Hepatocyte (in vitro differentiated cells): ENCODE measurements around the gene INPP5D. TPM values are rescaled to one million over a fixed set of nuclear protein-coding genes. Genes with fewer than 3 reads are reported as not detected.

Experiments
- DNase-seq: peaks from one replicate; pipeline ENCODE4 v3.0.0-alpha.2; 2016; ENCODE audit warnings: low spot score
- H2AFZ ChIP-seq: fragments of 200-600 bp; sonication (generic); 2 replicates; pipeline ENCODE4 v1.6.0; 2016; ENCODE audit warnings: antibody characterized with exemption, mild to moderate bottlenecking
- H3K27ac ChIP-seq: fragments of 200-600 bp; sonication (generic); 2 replicates; pipeline ENCODE4 v1.5.1; 2016; ENCODE audit warnings: mild to moderate bottlenecking
- H3K27me3 ChIP-seq: fragments of 200-600 bp; sonication (generic); 2 replicates; pipeline ENCODE4 v1.6.1; 2016
- H3K36me3 ChIP-seq: fragments of 200-600 bp; sonication (generic); replicated peaks from 2 replicates; pipeline ENCODE4 v1.5.1; 2016; ENCODE audit warnings: low read depth; ENCODE audit not compliant: insufficient read depth
- H3K4me1 ChIP-seq: fragments of 200-600 bp; sonication (generic); 2 replicates; pipeline ENCODE4 v1.5.1; 2016; ENCODE audit warnings: mild to moderate bottlenecking, moderate library complexity; ENCODE audit not compliant: insufficient read depth
- H3K4me2 ChIP-seq: fragments of 200-600 bp; sonication (generic); 2 replicates; pipeline ENCODE4 v1.6.0; 2016
- H3K4me3 ChIP-seq: fragments of 200-600 bp; sonication (generic); 2 replicates; pipeline ENCODE4 v1.5.1; 2016; ENCODE audit warnings: mild to moderate bottlenecking
- H3K79me2 ChIP-seq: fragments of 200-600 bp; sonication (generic); 2 replicates; pipeline ENCODE4 v1.6.0; 2017; ENCODE audit warnings: mild to moderate bottlenecking
- H3K9me2 ChIP-seq: fragments of 200-600 bp; sonication (generic); replicated peaks from 2 replicates; pipeline ENCODE4 v1.6.0; 2017; ENCODE audit warnings: mild to moderate bottlenecking; ENCODE audit not compliant: insufficient read depth
- H3K9me3 ChIP-seq: fragments of 200-600 bp; sonication (generic); 2 replicates; pipeline ENCODE4 v1.5.1; 2016; ENCODE audit warnings: low read depth, mild to moderate bottlenecking
- H4K20me1 ChIP-seq: fragments of 200-600 bp; sonication (generic); 2 replicates; pipeline ENCODE4 v1.6.0; 2016; ENCODE audit warnings: mild to moderate bottlenecking; ENCODE audit not compliant: insufficient read depth, poor library complexity, severe bottlenecking
- CTCF ChIP-seq: fragments of 200-600 bp; sonication (generic); IDR thresholded peaks from 2 replicates; pipeline ENCODE4 v1.5.1; 2016; ENCODE audit warnings: antibody characterized with exemption, mild to moderate bottlenecking; ENCODE audit not compliant: poor library complexity
- EZH2 ChIP-seq: fragments of 200-600 bp; sonication (generic); IDR thresholded peaks from 2 replicates; pipeline ENCODE4 v1.6.1; 2016; ENCODE audit warnings: antibody characterized with exemption, mild to moderate bottlenecking, borderline replicate concordance
- EZH2phosphoT487 ChIP-seq: fragments of 200-600 bp; sonication (generic); IDR thresholded peaks from one replicate; pipeline ENCODE4 v1.6.1; 2018; ENCODE audit warnings: antibody characterized with exemption, mild to moderate bottlenecking, low read depth, moderate library complexity; ENCODE audit not compliant: unreplicated experiment, severe bottlenecking
- WGBS: methylation state at CpG from one replicate; pipeline ENCODE4 v1.1.6; 2016; ENCODE audit warnings: low lambda C conversion rate; ENCODE audit errors: missing lambda C conversion rate; 5-methylcytosine and 5-hydroxymethylcytosine counted together
- polyA plus RNA-seq: library from polyadenylated mRNA; unstranded; fragments of >200 nt; fragmentation: Nextera tagmentation; extraction: Ambion mirVana; gene quantifications from 2 replicates; pipeline ENCODE4 v1.2.1, GENCODE V29; 2016
- total RNA-seq: library from RNA; depleted of rRNA; stranded (reverse); fragments of >200 nt; gene quantifications from 2 replicates; pipeline ENCODE4 v1.2.3, GENCODE V29; 2014

INPP5D gene
- total RNA-seq (2.9 and 5.2 TPM in 2 replicates), polyA plus RNA-seq (3.3 and 4.9 TPM in 2 replicates)

- Histone ChIP-seq H3K27ac (no peak within 1 kb of the TSS), H3K36me3 (no peaks in the 10 kb centered on the region), H4K20me1 (no peaks in the 10 kb centered on the region), H3K4me2 (no peak within 1 kb of the TSS), H3K27me3 (no peaks in the 10 kb centered on the region), H2AFZ (no peak within 1 kb of the TSS), H3K4me1 (no peaks in the 10 kb centered on the region), H3K9me2 (no peaks in the 10 kb centered on the region), H3K79me2 (no peaks in the 10 kb centered on the region), H3K9me3 (no peaks in the 10 kb centered on the region), H3K4me3 (no peak within 1 kb of the TSS)
- no peak for DNase-seq
- TF ChIP-seq CTCF, result no peak
- TF ChIP-seq EZH2phosphoT487, result no peak
- no peak for TF ChIP-seq EZH2
- 85% methylated on average over 25 of the region's 26 CpGs for WGBS
Observed at GRCh38 chr2:233059797-233060500, at the start of gene INPP5D. Gene INPP5D, plus strand, starts transcription at chr2:233060342. Its CDS starts 137 bp downstream, at chr2:233060479.

GRCh38 chr2:233010569-233011267 lies 49.4 kb upstream of the INPP5D start:
- no peaks in the 10 kb centered on the region for H3K4me1 ChIP-seq

GRCh38 chr2:233011268-233011650 lies 48.9 kb upstream of the INPP5D start:
- WGBS, result 97% methylated on average over 6 of the region's 6 CpGs
- no peak for DNase-seq
- H3K27ac ChIP-seq, result no peak overlapping the region
- no peaks in the 10 kb centered on the region for H3K27me3 ChIP-seq
- H2AFZ ChIP-seq, result no peak overlapping the region
- no peaks in the 10 kb centered on the region for H3K9me3 ChIP-seq
- TF ChIP-seq EZH2phosphoT487 (no peak), CTCF (no peak), EZH2 (no peak)
- no peak overlapping the region for H3K4me2 ChIP-seq
- H3K4me1 ChIP-seq, result no peaks in the 10 kb centered on the region
- H3K9me2 ChIP-seq, result no peaks in the 10 kb centered on the region
- no peak overlapping the region for H3K4me3 ChIP-seq
- no peaks in the 10 kb centered on the region for H3K79me2 ChIP-seq
- no peaks in the 10 kb centered on the region for H3K36me3 ChIP-seq
- no peaks in the 10 kb centered on the region for H4K20me1 ChIP-seq

More at GRCh38 chr2:233010569-233011267, 49.4 kb upstream of the INPP5D start:
- H3K79me2 ChIP-seq, result no peaks in the 10 kb centered on the region
- TF ChIP-seq EZH2 (no peak), EZH2phosphoT487 (no peak), CTCF (no peak)
- no peaks in the 10 kb centered on the region for H3K27me3 ChIP-seq
- H3K4me2 ChIP-seq, result no peak overlapping the region
- DNase-seq, result no peak
- no peaks in the 10 kb centered on the region for H4K20me1 ChIP-seq
- 91% methylated on average over 9 of the region's 9 CpGs for WGBS
- H3K27ac ChIP-seq, result no peak overlapping the region
- H3K4me3 ChIP-seq, result no peak overlapping the region
- H3K9me3 ChIP-seq, result no peaks in the 10 kb centered on the region
- H3K36me3 ChIP-seq, result no peaks in the 10 kb centered on the region
- H2AFZ ChIP-seq, result no peak overlapping the region
- H3K9me2 ChIP-seq, result no peaks in the 10 kb centered on the region
